ENCODE results near the gene ELN. TPM values are rescaled to one million over a fixed set of nuclear protein-coding genes. Genes with fewer than 3 reads are reported as not detected.

Gene ELN
- total RNA-seq, 1 experiment from 2014 or later = 0.37 TPM

DNA sequence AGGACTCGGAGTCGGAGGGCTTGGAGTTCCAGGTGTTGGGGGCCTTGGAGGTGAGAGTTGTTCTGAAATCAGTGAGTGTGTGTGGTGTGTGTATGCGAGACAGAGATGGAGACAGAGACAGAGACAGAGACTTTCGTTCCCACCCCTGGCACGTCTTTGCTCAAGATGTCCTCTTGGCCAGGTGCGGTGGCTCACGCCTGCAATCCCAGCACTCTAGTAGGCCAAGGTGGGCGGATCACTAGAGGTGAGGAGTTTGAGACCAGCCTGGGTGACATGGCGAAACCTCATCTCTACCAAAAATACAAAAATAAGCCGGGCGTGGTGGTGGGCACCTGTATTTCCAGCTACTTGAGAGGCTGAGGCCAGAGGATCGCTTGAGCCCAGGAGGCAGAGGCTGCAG lies 35.7 kb downstream of the ELN start:
- no peak overlapping the region; the same call in 1 of the 2 replicates for H3K14ac ChIP-seq (ENCODE audit: insufficient read depth, low read length)
- no peaks in the 10 kb centered on the region for H3K79me1 ChIP-seq (ENCODE audit: insufficient read depth, low read depth, low read length, poor library complexity, severe bottlenecking)
- H2AK5ac ChIP-seq (ENCODE audit: insufficient read length, low read length) = no peak overlapping the region
- H3K4ac ChIP-seq (ENCODE audit: low read depth, low read length) = no peak overlapping the region; the same call in 1 of the 2 replicates
- H3K36me3 Mint-ChIP-seq (ENCODE audit: insufficient read depth in 1 of 3, low read depth in 3 of 3) = no peaks in the 10 kb centered on the region
- H3K27me3 ChIP-seq (ENCODE audit: insufficient read depth, low read length) = no peaks in the 10 kb centered on the region
- H2AFZ ChIP-seq (ENCODE audit: low read length) = no peak overlapping the region
- no CpG with 5 or more reads among the region's 12 CpGs for WGBS (ENCODE audit: extremely low coverage, insufficient read length, low lambda C conversion rate)
- H3K4me2 ChIP-seq (ENCODE audit: insufficient read depth, insufficient read length, low read length) = no peak overlapping the region
- H3K9me3 ChIP-seq (ENCODE audit: control insufficient read depth, low read depth, low read length) = no peaks in the 10 kb centered on the region
- H2BK12ac ChIP-seq (ENCODE audit: insufficient read length, low read depth, low read length) = no peak overlapping the region
- H4K91ac ChIP-seq (ENCODE audit: insufficient read length, low read depth, low read length) = no peak overlapping the region
- no peak overlapping the region for H2BK15ac ChIP-seq (ENCODE audit: low read depth, low read length)
- no peak overlapping the region for H2BK20ac ChIP-seq (ENCODE audit: low read depth, low read length, poor library complexity, severe bottlenecking)
- no peak overlapping the region for H3K18ac ChIP-seq (ENCODE audit: insufficient read length, low read depth, low read length)
- no peak overlapping the region for H2BK120ac ChIP-seq (ENCODE audit: low read depth, low read length, poor library complexity, severe bottlenecking)
- no peak overlapping the region for H4K5ac ChIP-seq (ENCODE audit: insufficient read length, low read depth, low read length)
- no peak overlapping the region for H4K8ac ChIP-seq (replicated peaks; ENCODE audit: insufficient read length, low read depth, low read length)
- no peaks in the 10 kb centered on the region for H4K20me1 ChIP-seq (ENCODE audit: control insufficient read depth, insufficient read depth, insufficient read length)
- no peak for DNase-seq
- no peaks in the 10 kb centered on the region for H3K79me2 ChIP-seq (ENCODE audit: insufficient read depth, low read length)
- no peaks in the 10 kb centered on the region for H3K4me1 ChIP-seq (ENCODE audit: insufficient read depth, low read length)
- no peak overlapping the region for H2BK5ac ChIP-seq (ENCODE audit: insufficient read length, low read length)
- no peak overlapping the region; a peak in 2 of 7 replicates for H3K27ac Mint-ChIP-seq
- H3K4me1 Mint-ChIP-seq = peaks cover 7 to 27% of the 10 kb centered on the region in 2 experiments; a peak in 3 of 4 replicates
- TF ChIP-seq, protein P1, sequence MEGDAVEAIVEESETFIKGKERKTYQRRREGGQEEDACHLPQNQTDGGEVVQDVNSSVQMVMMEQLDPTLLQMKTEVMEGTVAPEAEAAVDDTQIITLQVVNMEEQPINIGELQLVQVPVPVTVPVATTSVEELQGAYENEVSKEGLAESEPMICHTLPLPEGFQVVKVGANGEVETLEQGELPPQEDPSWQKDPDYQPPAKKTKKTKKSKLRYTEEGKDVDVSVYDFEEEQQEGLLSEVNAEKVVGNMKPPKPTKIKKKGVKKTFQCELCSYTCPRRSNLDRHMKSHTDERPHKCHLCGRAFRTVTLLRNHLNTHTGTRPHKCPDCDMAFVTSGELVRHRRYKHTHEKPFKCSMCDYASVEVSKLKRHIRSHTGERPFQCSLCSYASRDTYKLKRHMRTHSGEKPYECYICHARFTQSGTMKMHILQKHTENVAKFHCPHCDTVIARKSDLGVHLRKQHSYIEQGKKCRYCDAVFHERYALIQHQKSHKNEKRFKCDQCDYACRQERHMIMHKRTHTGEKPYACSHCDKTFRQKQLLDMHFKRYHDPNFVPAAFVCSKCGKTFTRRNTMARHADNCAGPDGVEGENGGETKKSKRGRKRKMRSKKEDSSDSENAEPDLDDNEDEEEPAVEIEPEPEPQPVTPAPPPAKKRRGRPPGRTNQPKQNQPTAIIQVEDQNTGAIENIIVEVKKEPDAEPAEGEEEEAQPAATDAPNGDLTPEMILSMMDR (conservative IDR thresholded peaks at IDR 0.05) = no peak
- H3K9ac ChIP-seq (ENCODE audit: extremely low read depth, insufficient read length, low read length) = no peak overlapping the region
- H3K56ac ChIP-seq (ENCODE audit: insufficient read length, low read depth, low read length) = no peak overlapping the region
- no peak overlapping the region for H3K23ac ChIP-seq (ENCODE audit: insufficient read length, low read depth, low read length)
- H3K23me2 ChIP-seq (ENCODE audit: insufficient read length, low read depth, low read length, poor library complexity, severe bottlenecking) = no peaks in the 10 kb centered on the region
- H3K4me3 Mint-ChIP-seq = no peak overlapping the region
- no peak overlapping the region for H3T11ph ChIP-seq (ENCODE audit: low read length)
- peaks cover 3% of the 10 kb centered on the region for H3K27me3 Mint-ChIP-seq (ENCODE audit: low read depth)
- H3K27ac ChIP-seq (ENCODE audit: insufficient read length, low read depth, low read length) = no peak overlapping the region
- H3K9me3 Mint-ChIP-seq = no peaks in the 10 kb centered on the region
